COLO829 (cell line): ENCODE measurements around the gene LRRC66.

Source experiments
- DNase-seq: peaks from one replicate; pipeline ENCODE4 v3.0.0; 2012; ENCODE audit warnings: low spot score

LRRC66 gene

GRCh38 chr4:52019936-52020657 is at the start of gene LRRC66:
TSS of gene LRRC66 (minus strand) at chr4:52020363. CDS start at chr4:52017613, 2,750 bp downstream.
- no peak for DNase-seq

GRCh38 chr4:52069571-52069970 is 49.4 kb upstream of the LRRC66 start:
- no peak for DNase-seq

DNA sequence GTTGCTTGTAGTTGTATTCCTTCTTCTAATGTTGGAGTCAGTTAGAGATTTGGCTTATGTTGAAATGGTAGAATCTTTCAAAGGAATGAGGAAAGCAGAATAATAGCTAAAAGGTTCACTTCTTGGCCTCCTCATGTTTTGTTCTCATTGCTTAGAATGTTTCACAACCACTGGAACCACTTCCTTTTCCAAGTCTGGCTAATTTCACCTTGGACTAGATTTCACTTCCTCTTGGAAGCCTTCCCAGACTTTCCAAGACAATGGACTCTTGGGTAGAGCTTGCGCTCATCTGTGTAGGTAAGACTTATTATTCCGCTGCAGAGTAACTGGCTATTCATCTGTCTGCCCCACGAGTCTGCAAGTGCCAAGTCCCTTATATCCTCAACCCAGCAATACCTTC is 39.2 kb upstream of the LRRC66 start:
- DNase-seq, result no peak

DNA sequence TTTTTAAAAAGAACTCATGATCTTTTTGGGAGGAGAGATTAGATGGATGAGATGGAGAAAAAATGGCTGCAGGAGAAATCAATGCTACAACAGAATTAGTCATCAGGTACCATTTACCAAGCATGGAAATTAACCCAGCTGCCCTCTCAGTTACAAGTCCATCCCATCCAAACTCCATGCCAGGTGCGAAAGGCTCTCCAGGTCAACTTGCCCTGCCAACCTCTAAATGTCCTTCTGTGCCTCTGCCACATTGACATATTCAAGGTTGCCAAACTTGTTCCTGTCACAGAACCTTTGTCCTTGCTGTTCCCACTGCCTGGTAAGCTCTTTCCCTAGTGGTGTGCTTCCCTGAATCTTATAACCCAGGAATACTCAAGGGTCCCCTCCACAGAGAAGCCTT is 38.1 kb upstream of the LRRC66 start:
- no peak for DNase-seq

- DNase-seq, result no peak
Measured at GRCh38 chr4:52057196-52057595, 37.0 kb upstream of the LRRC66 start.

- DNase-seq, result no peak
Measured at GRCh38 chr4:52054254-52054653, 34.1 kb upstream of the LRRC66 start.

DNA sequence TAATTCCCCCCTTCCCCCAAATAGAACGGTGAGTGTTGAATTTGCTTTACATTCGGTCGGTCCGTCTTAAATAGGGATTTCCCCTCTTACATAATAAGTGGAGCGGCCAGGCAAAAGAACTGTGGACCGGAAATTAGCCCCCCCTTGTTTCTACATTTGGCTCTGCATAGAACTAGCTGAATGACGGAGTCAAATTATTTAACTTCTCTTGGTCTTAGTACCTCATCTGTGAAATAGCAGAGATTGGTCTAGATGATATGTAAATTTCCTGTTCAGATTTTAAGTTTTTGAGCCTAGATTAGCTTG is 32.3 kb upstream of the LRRC66 start:
- DNase-seq, result no peak

- DNase-seq, result no peak
Measured at GRCh38 chr4:52051615-52052474, 31.7 kb upstream of the LRRC66 start.

- DNase-seq, result no peak
Measured at GRCh38 chr4:52051213-52051614, 31.1 kb upstream of the LRRC66 start, which contains the start of gene SPATA18. TSS of gene SPATA18 (plus strand) at chr4:52051304. CDS start at chr4:52051705, 401 bp downstream.

- DNase-seq, result no peak
Measured at GRCh38 chr4:52049266-52049665, 29.1 kb upstream of the LRRC66 start.

DNA sequence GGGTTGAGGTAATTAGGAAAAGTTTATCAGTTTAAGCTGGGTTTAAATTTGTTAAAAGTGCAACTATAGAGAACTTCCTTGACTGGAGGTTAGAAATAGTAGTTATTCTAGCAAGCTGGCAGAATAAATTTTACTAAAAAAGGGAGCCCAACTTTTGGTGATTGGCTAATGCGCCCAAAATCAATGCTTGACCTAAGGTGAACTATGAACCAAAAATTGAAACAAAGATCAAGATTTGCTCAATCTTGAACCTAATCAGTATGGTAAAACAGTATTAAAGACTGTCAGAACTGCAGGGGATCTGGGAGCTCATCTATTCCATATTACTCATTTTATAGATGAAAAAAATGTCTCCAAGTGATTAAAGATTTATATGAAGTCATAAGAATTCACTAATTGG is 24.9 kb upstream of the LRRC66 start:
- DNase-seq, result no peak

DNA sequence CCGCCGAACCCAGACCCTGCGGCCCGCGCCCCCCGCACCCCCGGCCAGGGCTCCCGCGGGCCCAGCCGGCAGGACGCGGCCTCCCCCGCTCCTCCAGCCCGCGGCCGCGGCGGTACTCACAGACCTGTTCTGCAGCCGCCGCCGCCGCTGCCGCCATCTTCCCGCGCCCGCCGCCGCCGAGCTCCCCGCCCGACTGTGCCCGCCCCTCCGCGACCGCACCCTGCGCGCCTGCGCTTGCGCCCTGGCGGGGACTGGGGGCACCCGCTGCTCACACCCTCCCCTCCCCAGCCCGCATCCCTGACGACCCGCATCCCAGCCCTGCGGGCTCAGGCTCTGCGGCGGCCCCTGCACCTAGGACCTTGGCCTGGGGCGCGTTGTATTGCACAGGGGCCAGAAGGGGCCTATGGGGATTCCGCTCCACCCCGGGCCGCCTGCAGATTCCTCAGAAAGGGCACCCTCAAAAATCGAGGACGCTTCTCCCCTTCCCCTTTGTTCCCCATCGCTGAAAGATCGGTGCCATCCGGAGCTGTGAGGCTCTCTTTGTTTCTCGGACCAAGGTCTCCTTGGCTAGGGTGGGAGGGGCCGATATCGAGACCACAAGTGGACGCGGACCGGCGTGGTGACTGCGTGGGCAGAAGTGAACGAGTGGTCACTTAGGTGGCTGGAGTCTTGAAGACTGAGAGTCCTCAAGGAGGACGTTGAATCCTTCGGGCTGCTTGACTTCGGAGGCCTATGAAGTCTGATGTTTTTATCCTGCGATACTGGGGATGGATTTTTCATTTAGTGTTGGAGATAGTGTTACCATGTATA is 18.1 kb upstream of the LRRC66 start, which contains the start of gene SGCB:
Gene SGCB (minus strand): TSS at position 197 of the 810 bp plus-strand sequence. CDS start 40 bp downstream, at position 157.
- DNase-seq, result peak; percentile 47

DNA sequence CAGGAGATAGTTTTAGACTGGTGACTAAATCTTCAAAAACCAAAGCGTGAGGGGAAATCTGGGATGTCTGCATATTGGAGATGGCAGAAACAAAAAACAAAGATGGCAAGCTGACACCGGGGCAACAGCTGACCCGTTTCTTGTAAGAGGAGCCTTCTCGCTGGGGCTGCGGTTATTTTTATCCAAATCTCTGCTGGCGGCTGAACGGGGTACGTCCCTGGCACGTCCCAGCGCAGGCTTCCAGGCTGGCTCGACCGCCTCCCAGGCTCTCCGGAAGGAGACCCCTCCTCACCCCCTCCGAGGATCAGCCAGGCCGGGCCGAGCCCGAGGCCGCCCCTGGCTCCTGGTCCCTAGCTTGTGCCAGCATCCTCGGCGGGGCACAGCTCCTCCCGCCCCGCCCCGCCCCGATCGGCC is 17.5 kb upstream of the LRRC66 start:
- DNase-seq, result no peak

- DNase-seq, result no peak
Measured at GRCh38 chr4:52036886-52037530, 16.8 kb upstream of the LRRC66 start.

DNA sequence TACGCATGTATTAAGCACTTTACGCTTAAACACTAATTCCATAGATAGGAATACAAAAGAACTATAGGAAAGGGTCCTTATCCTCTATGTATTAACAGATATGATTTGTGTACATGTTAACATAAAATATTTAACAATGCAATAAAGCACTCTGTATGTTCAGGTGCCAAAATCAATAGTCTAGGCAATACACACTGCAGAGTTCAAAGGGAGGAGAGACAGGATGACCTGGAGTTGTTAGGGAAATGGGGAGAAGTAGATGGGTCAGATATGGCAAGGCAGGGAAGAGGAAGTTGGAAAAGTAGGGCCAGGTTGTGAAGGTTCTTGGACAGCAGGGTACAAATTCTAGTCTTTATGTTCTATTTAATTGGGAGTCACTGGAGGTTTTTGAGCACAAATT is 15.0 kb upstream of the LRRC66 start:
- no peak for DNase-seq

DNA sequence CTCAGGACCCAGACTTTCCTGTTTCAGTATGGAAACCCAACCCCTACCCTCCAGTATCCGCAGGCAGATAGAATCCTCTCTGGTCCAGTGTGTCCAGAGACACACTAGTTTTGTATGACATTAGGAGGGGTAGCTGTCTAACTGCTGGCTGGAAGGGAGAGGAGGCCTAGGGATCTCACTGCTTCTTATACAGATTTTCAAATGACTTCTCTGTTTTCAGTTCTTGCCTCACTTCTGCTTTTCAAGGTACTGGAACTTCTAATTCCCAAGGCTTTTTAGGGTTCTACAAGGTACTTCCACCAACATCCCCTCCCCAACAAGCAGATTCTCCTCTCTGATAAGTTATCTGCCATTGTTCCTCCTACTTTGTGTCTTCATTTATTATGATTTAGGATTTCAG is 11.8 kb upstream of the LRRC66 start:
- no peak for DNase-seq

- peak; percentile 65 for DNase-seq
Measured at GRCh38 chr4:52028970-52029369, 8.8 kb upstream of the LRRC66 start.

GRCh38 chr4:52017814-52018213 is 2.3 kb downstream of the LRRC66 start:
- no peak for DNase-seq

DNA sequence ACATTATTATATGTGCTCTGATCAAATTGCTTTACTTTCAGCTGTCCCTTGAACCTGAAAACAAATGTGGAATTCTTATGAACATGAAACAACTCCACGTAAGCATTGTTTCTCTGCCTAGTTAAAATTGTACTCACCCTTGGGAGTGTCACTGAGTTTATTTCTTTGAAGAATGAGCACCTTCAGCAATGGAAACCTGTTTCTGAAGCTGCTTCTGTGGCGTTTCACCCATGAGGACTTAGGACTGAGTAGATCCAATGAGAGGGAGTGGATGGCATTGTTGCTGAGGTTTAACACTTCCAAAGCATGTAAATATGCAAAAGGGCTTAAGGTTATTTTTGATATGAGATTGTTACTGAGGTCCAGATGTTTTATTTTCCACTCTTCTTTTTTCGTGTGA is 3.2 kb downstream of the LRRC66 start:
- no peak for DNase-seq

- DNase-seq, result no peak
Measured at GRCh38 chr4:52015366-52015765, 4.8 kb downstream of the LRRC66 start.

GRCh38 chr4:52014903-52015302 is 5.3 kb downstream of the LRRC66 start:
- DNase-seq, result no peak

- DNase-seq, result no peak
Measured at GRCh38 chr4:52012651-52013050, 7.5 kb downstream of the LRRC66 start.
